Testis (tissue), 2 donors: ENCODE results near the gene NOC2L.

Source experiments
- CTCF ChIP-seq, 3 experiments: fragments of 450-650 bp in 2 of 3; fragments of 200-600 bp in 1 of 3; sonication (generic) in 1 of 3; IDR thresholded peaks; one replicate each; pipeline ENCODE4 v1.5.1; 2016 to 2019; ENCODE audit warnings: antibody characterized with exemption in 3 of 3, mild to moderate bottlenecking in 2 of 3, moderate library complexity in 1 of 3
- POLR2A ChIP-seq: fragments of 450-650 bp; IDR thresholded peaks from one replicate; pipeline ENCODE4 v1.6.1; 2017; ENCODE audit warnings: antibody characterized with exemption, mild to moderate bottlenecking, moderate library complexity

GRCh38 chr1:997713-997992, 38.6 kb upstream of the NOC2L start:
- TF ChIP-seq POLR2A: no peak
- TF ChIP-seq CTCF (IDR thresholded peaks at IDR 0.05): no peak
